Measurements from ENCODE around the gene NPHP4. TPM values are rescaled to one million over a fixed set of nuclear protein-coding genes. Genes with fewer than 3 reads are reported as not detected.

Gene NPHP4
- total RNA-seq, 2 experiments from 2014 or later = 13.4 to 24.2 TPM

DNA sequence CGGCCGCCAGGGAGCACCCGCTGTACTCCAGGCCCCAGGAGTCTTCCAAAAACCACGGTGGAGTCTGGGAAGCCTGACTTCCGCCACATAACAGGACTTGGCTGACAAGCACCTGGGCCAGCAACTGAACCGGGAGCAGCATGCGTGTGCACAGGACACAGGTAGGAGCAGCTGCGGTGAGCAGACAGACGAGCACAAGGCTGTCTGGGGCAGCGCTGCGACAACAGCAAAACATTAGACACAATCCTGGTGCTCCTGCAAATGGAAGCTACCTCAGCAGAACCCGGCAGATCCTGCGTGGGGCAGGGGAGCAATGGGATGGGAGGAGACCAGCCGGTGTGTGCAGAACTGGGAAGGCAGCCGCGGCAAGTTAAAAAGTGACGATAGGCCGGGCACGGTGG, 80.4 kb downstream of the NPHP4 start:
- no peaks in the 10 kb centered on the region for H3K36me3 ChIP-seq (ENCODE audit: insufficient read depth, low read length)
- no peaks in the 10 kb centered on the region for H3K9me2 ChIP-seq (ENCODE audit: insufficient read depth, low read length)
- no peak for TF ChIP-seq EZH2phosphoT487 (IDR thresholded peaks at IDR 0.05; ENCODE audit: borderline replicate concordance, low read depth, low read length)
- TF ChIP-seq, protein P1, sequence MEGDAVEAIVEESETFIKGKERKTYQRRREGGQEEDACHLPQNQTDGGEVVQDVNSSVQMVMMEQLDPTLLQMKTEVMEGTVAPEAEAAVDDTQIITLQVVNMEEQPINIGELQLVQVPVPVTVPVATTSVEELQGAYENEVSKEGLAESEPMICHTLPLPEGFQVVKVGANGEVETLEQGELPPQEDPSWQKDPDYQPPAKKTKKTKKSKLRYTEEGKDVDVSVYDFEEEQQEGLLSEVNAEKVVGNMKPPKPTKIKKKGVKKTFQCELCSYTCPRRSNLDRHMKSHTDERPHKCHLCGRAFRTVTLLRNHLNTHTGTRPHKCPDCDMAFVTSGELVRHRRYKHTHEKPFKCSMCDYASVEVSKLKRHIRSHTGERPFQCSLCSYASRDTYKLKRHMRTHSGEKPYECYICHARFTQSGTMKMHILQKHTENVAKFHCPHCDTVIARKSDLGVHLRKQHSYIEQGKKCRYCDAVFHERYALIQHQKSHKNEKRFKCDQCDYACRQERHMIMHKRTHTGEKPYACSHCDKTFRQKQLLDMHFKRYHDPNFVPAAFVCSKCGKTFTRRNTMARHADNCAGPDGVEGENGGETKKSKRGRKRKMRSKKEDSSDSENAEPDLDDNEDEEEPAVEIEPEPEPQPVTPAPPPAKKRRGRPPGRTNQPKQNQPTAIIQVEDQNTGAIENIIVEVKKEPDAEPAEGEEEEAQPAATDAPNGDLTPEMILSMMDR (conservative IDR thresholded peaks at IDR 0.05; ENCODE audit: low read length) = no peak
- no peak overlapping the region for H2AFZ ChIP-seq (ENCODE audit: low read length)
- H4K20me1 ChIP-seq (ENCODE audit: insufficient read depth, low read length) = no peaks in the 10 kb centered on the region
- no peak overlapping the region for H3K4me3 ChIP-seq (ENCODE audit: low read depth, low read length, poor library complexity, severe bottlenecking)
- H3K4me1 ChIP-seq (ENCODE audit: insufficient read depth, low read length, poor library complexity, severe bottlenecking) = no peaks in the 10 kb centered on the region
- CTCF ChIA-PET (ENCODE audit: unreplicated experiment) = no interaction called here
- no peak overlapping the region for H3K27ac ChIP-seq (ENCODE audit: low read depth, low read length, poor library complexity, severe bottlenecking)
- H3K9me3 ChIP-seq (ENCODE audit: low read length) = no peaks in the 10 kb centered on the region
- no peak overlapping the region for H3K4me2 ChIP-seq (ENCODE audit: low read length)
- no TSS peak for BruUV-seq (replicated peaks)
- intact Hi-C loops (cut with micrococcal nuclease; ENCODE audit: unreplicated experiment) = no loop called here
- no peaks in the 10 kb centered on the region for H3K79me2 ChIP-seq (ENCODE audit: insufficient read depth, low read depth, low read length)
- POLR2A ChIA-PET = no interaction called here
- DNase-seq (ENCODE audit: low spot score) = no peak

DNA sequence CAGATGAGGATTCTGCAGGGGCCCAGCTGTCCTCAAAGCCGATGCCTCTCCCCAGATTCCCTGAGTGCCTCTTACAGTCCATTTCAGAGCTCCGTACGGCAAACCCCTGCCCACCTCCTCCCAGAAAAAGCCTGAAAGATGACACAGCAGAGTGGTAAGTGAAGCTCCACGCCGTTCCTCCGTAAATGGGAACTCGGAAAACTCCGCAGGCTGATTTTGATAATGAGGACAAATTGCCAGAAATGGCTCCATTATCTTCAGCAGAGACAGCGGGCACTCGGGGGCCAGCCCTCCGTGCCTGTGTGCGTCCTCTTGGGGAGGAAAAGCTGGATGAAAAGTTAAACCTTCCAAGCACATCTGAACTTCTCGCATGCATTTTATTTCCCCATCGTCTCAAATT, 81.1 kb downstream of the NPHP4 start:
- Histone ChIP-seq H3K4me2 (ENCODE audit: low read length) (no peak overlapping the region), H3K4me1 (ENCODE audit: insufficient read depth, low read length, poor library complexity, severe bottlenecking) (no peaks in the 10 kb centered on the region), H3K4me3 (ENCODE audit: low read depth, low read length, poor library complexity, severe bottlenecking) (no peak overlapping the region), H3K36me3 (ENCODE audit: insufficient read depth, low read length) (no peaks in the 10 kb centered on the region), H3K9me2 (ENCODE audit: insufficient read depth, low read length) (no peaks in the 10 kb centered on the region), H3K79me2 (ENCODE audit: insufficient read depth, low read depth, low read length) (no peaks in the 10 kb centered on the region), H3K27ac (ENCODE audit: low read depth, low read length, poor library complexity, severe bottlenecking) (no peak overlapping the region), H2AFZ (ENCODE audit: low read length) (no peak overlapping the region), H3K9me3 (ENCODE audit: low read length) (no peaks in the 10 kb centered on the region), H4K20me1 (ENCODE audit: insufficient read depth, low read length) (no peaks in the 10 kb centered on the region)
- CTCF ChIA-PET (ENCODE audit: unreplicated experiment) = no interaction called here
- POLR2A ChIA-PET = no interaction called here
- no TSS peak for BruUV-seq (replicated peaks)
- intact Hi-C loops (cut with micrococcal nuclease; ENCODE audit: unreplicated experiment) = no loop called here
- TF ChIP-seq EZH2phosphoT487 (IDR thresholded peaks at IDR 0.05; ENCODE audit: borderline replicate concordance, low read depth, low read length) = no peak
- TF ChIP-seq, protein P1 (conservative IDR thresholded peaks at IDR 0.05; ENCODE audit: low read length) = no peak
- no peak for DNase-seq (ENCODE audit: low spot score)

DNA sequence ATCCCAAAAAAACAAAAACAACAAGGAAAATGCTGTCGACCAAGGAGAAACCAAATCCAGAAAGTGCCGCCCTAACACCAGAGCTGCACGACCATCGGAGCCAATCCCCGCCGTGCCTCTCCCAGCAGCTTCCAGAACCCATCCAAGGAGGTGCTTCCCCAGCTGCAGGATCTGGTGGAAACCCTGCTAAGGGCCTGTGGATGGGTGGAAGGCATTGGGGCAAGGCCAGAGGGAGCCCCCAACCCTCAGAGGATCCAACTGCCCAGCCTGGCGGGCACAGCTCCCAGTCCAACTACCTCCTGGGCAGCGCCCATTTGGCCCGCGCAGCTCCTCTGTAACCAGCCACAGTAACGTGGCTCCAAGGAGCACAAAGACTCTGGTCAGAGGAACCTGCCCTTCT, 81.6 kb downstream of the NPHP4 start:
- H3K4me1 ChIP-seq (ENCODE audit: insufficient read depth, low read length, poor library complexity, severe bottlenecking) = no peaks in the 10 kb centered on the region
- no peaks in the 10 kb centered on the region for H3K9me2 ChIP-seq (ENCODE audit: insufficient read depth, low read length)
- POLR2A ChIA-PET = no interaction called here
- H2AFZ ChIP-seq (ENCODE audit: low read length) = no peak overlapping the region
- no peak for DNase-seq (ENCODE audit: low spot score)
- no peak overlapping the region for H3K4me3 ChIP-seq (ENCODE audit: low read depth, low read length, poor library complexity, severe bottlenecking)
- CTCF ChIA-PET (ENCODE audit: unreplicated experiment) = no interaction called here
- no peaks in the 10 kb centered on the region for H3K9me3 ChIP-seq (ENCODE audit: low read length)
- intact Hi-C loops (cut with micrococcal nuclease; ENCODE audit: unreplicated experiment) = no loop called here
- TF ChIP-seq, protein P1 (conservative IDR thresholded peaks at IDR 0.05; ENCODE audit: low read length) = no peak
- TF ChIP-seq EZH2phosphoT487 (IDR thresholded peaks at IDR 0.05; ENCODE audit: borderline replicate concordance, low read depth, low read length) = no peak
- no peak overlapping the region for H3K27ac ChIP-seq (ENCODE audit: low read depth, low read length, poor library complexity, severe bottlenecking)
- H3K36me3 ChIP-seq (ENCODE audit: insufficient read depth, low read length) = no peaks in the 10 kb centered on the region
- no peaks in the 10 kb centered on the region for H4K20me1 ChIP-seq (ENCODE audit: insufficient read depth, low read length)
- H3K4me2 ChIP-seq (ENCODE audit: low read length) = no peak overlapping the region
- no peaks in the 10 kb centered on the region for H3K79me2 ChIP-seq (ENCODE audit: insufficient read depth, low read depth, low read length)
- BruUV-seq (replicated peaks) = no TSS peak
